SK-N-SH treated with all-trans-retinoic acid at 6 μM for 48 hours (cell line): Measurements from ENCODE around the gene SMIM20.

ENCODE experiments used
- ARNTL ChIP-seq: fragments of 450-650 bp; formaldehyde crosslinking; IDR thresholded peaks from 2 replicates; pipeline ENCODE4 v1.5.0; 2020; ENCODE audit warnings: low read depth, mild to moderate bottlenecking, moderate library complexity, borderline replicate concordance
- ESRRG ChIP-seq: fragments of 250-450 bp; sonication (Bioruptor Pico); IDR thresholded peaks from 2 replicates; pipeline ENCODE4 v1.6.1; 2021; ENCODE audit warnings: mild to moderate bottlenecking
- GLIS3 ChIP-seq: fragments of 250-450 bp; sonication (Bioruptor Pico); IDR thresholded peaks from 2 replicates; pipeline ENCODE4 v1.5.0; 2020; ENCODE audit warnings: mild to moderate bottlenecking, moderate library complexity
- PATZ1 ChIP-seq: fragments of 250-450 bp; sonication (Bioruptor Pico); IDR thresholded peaks from 2 replicates; pipeline ENCODE4 v1.8.0; 2020; ENCODE audit warnings: mild to moderate bottlenecking, moderate library complexity, borderline replicate concordance
- PPARA ChIP-seq: fragments of 250-450 bp; sonication (Bioruptor Pico); IDR thresholded peaks from 2 replicates; pipeline ENCODE4 v1.5.0; 2020; ENCODE audit warnings: mild to moderate bottlenecking, borderline replicate concordance
- ZC3H10 ChIP-seq: fragments of 250-450 bp; sonication (Bioruptor Pico); IDR thresholded peaks from 2 replicates; pipeline ENCODE4 v1.5.1; 2021; ENCODE audit warnings: mild to moderate bottlenecking, moderate library complexity
- ZFP30 ChIP-seq: fragments of 450-650 bp; formaldehyde crosslinking; IDR thresholded peaks from 2 replicates; pipeline ENCODE4 v1.5.0; 2022; ENCODE audit warnings: mild to moderate bottlenecking, moderate library complexity
- ZNF565 ChIP-seq: fragments of 450-650 bp; formaldehyde crosslinking; conservative IDR thresholded peaks from 2 replicates; pipeline ENCODE4 v1.5.0; 2020; ENCODE audit warnings: low read depth, mild to moderate bottlenecking, moderate library complexity
- ZNF8 ChIP-seq: fragments of 450-650 bp; formaldehyde crosslinking; IDR thresholded peaks from 2 replicates; pipeline ENCODE4 v1.5.0; 2020; ENCODE audit warnings: mild to moderate bottlenecking, moderate library complexity

GRCh38 chr4:25951390-25951952 lies 37.5 kb downstream of the SMIM20 start:
- TF ChIP-seq PATZ1 (no peak), ZC3H10 (CRISPR knock-in tag) (no peak), PPARA (no peak), ZNF8 (no peak), GLIS3 (CRISPR knock-in tag) (no peak), ZNF565 (CRISPR knock-in tag) (no peak), ARNTL (no peak), ESRRG (CRISPR knock-in tag) (no peak), ZFP30 (no peak)
